DLD1 (cell line): ENCODE data around the gene SNRNP25.

ENCODE experiments used
- in situ Hi-C: cut with HindIII; loops from 2 replicates; pipeline ENCODE4 v1.10.0; 2017; ENCODE audit warnings: low sequenced_read_pairs

Gene SNRNP25

DNA sequence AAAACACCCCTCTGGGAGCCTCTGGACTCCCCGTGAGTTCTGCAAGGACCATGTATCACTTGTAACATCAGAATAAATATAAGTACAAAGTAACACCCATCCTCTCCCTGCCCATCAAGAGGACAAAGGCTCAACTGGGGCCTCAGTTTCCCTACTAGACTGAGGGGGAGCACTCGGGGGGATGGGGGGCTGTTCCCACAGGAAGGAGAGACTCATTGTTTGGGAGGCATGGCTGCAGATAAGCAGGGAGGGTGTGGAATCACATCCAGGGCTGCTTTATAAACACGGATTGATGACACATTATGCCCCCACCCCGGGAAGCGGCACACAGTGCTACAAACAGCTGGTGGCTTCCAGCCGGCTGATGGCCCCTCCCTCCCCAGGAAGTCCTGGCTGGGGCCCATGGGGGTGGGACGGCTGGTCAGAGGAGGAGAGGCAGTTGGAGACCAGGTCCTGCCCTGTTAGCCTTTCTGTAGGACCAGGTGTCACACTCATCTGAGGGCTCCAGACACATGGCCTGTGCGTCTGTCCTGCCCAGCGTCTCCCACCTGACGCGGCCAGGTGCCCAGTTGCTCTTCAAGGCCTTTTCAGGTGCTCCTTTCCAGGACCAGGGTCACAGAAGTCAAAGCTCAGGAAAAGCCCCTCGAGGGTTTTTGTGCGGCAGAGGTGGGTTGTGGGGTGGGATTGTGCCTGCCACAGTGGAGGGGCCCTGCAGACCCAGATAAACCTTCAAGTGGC lies 23.1 kb downstream of the SNRNP25 start:
- in situ Hi-C loops, result no loop called here

- in situ Hi-C loops, result no loop called here
These were observed 23.7 kb downstream of the SNRNP25 start for GRCh38 chr16:77273-77806.

- in situ Hi-C loops, result no loop called here
These were observed 24.3 kb downstream of the SNRNP25 start, which contains the start of gene MPG for GRCh38 chr16:77807-78443. TSS of gene MPG (plus strand) at chr16:78225. CDS start at chr16:78310, 85 bp downstream.

- in situ Hi-C loops, result no loop called here
These were observed 25.0 kb downstream of the SNRNP25 start for GRCh38 chr16:78444-79150.

DNA sequence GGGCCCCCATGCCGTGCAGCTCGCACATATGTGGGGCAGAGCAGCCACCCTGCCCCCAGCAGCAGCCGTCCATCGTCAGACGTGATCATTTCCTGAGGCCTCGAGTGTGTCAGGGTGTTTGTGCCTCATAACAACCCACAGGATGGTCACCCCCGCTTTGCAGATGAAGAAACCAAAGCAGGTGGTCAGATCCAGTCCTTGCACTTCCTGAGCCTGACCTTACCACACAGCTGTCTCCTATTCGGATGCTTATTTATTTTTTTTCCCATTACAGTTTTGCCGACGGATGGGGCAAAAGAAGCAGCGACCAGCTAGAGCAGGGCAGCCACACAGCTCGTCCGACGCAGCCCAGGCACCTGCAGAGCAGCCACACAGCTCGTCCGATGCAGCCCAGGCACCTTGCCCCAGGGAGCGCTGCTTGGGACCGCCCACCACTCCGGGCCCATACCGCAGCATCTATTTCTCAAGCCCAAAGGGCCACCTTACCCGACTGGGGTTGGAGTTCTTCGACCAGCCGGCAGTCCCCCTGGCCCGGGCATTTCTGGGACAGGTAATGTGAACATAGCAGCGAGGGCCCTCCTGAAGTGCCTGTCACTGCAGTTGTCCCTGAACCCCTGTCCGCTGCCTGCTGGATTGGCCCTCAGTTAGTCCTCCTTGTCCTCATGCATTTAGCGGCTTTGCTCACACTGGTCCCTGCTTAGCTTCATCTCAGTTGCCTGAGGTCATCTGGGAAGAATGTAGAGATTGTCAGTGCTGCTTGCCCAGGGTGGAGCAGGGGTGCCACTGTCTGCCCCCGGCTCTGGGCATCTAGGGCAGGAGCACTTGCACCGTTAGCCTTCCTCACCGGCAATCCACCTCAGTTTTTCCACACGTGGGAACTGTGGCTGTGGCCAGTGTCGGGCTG lies 25.8 kb downstream of the SNRNP25 start:
- in situ Hi-C loops, result no loop called here

DNA sequence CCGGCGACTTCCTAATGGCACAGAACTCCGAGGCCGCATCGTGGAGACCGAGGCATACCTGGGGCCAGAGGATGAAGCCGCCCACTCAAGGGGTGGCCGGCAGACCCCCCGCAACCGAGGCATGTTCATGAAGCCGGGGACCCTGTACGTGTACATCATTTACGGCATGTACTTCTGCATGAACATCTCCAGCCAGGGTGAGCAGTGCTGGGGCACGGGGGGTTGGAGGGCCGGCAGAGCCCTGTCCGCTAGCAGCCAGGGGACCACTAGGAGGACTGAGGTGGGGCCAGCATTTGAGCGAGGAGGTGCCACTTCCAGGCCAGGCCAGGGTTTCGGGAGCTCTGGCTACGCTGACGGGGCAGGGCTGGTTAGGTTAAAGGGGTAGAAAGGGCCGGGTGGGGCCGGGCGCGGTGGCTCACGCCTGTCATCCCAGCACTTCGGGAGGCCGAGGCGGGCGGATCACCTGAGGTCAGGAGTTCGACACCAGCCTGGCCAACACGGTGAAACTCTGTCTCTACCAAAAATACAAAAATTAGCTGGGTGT lies 29.5 kb downstream of the SNRNP25 start:
- in situ Hi-C loops, result no loop called here

- in situ Hi-C loops, result no loop called here
These were observed 30.4 kb downstream of the SNRNP25 start for GRCh38 chr16:83781-84615.

DNA sequence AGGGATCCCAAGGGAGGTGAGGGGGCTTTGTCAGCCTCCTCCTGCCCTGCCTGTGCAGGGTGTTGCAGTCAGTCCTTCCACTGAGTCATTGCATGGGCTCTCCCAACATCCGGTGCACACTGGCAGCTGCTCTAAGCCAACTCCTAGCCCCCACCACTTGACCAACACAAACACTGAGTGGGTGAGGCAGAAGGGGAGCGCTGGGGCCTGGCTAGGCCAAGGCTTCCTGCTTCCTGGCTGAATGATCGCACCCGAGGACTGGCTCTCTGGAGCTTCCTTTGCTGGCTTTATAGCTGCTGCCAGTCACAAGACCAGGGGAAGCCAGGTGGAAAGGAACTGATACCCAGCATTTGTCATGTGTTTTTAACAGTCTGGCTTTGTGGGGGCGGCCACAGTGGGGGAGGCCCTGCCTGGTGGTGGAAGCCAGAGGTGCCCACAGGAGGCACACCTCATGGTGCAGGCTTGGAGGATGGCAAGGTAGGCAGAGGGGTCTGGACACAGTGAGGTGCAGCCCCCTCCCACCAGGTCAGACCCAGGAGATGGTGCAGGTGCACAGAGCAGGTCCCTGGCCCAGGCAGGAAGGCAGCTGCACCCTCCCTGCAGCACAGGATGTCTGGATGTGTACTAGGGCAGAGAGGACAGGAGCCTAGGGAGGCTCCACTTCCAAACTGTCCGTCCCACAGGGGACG lies 31.2 kb downstream of the SNRNP25 start:
- in situ Hi-C loops, result no loop called here

GRCh38 chr16:85407-85782 lies 31.8 kb downstream of the SNRNP25 start:
- in situ Hi-C loops, result no loop called here

- in situ Hi-C loops, result no loop called here
These were observed 32.2 kb downstream of the SNRNP25 start for GRCh38 chr16:85865-86264.

GRCh38 chr16:86483-86952 lies 32.9 kb downstream of the SNRNP25 start:
- in situ Hi-C loops, result no loop called here

DNA sequence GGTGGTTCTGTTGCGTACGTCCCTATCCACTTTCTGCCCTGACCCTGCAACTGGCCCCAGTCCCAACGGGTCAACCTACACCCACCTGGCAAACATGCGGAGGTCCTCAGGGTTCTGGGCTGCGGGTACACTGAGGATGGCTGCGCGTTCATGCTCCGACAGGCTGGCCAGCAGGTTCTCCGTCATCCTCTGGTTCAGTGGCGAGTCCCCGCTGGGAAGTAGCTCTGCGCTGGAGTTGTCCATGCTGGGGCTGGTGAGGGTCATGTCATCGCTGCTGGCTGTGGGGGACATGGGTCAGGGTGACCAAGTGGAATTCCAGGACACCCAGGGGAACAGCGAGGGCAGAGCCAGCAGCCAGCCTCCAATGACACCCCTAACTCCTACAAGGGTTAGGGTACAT lies 35.0 kb downstream of the SNRNP25 start:
- in situ Hi-C loops, result no loop called here

DNA sequence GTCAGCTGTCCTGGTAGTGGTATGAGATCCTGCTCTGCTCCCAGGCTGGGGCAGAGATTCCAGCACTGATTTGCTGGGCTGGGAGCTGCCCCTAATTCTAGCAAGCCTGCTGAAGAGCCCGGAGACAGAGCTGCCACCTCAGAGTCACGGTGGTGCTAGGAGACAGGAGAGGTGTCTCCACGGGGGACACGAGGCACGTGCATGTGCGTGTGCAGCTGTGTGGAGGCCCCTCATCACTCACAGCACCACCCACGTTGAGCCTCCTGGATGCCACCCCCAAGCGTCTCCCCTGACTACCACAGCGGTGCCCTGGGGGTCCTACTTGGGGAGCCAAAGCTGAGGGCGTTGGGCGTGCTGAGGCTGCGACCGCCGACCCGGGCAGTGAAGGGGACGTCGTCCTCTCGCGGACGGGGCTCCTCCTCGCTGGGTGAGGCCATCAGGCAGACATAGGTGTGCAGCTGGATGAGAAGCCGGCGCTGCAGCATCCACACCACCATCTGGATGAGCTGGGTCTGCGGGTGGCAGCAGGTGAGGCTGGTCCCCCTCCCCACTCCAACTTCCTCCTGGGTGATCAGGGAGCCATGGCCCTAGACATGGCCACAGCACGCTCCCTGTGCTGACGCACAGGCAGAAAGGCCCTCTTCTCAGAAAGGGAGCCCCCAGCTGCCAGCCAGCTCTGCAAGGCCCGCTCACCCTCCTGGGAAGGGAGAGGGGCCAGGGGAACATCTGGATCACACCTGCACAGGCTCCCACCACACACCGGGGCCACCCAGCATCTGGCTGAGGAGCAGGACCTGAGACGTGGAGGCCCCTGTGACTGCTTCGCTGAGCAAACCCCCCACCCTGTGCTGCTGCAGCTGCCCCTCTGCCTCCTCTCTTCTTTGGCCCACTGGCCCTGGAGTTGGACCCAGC lies 36.0 kb downstream of the SNRNP25 start:
- in situ Hi-C loops, result no loop called here

DNA sequence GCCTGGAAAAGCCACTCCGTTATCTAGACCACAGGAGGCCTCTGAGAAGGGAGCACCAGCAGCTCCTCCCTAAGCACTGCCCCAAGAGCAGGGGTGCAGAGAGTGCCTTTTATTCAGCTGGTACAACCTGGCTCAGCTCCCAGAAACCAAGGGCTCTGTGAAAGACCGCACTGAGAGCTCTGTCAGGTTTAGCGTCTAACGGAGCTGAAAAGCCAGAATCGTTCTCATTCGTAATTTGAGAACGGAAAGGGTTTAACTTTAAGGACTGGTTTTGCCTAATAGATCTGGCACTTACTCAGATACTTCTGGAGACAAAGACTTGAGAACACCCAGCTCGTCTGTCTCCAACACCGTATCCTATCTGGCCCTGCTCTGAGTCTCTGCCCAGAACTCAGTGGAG lies 37.9 kb downstream of the SNRNP25 start:
- in situ Hi-C loops, result no loop called here

GRCh38 chr16:92431-93339 lies 39.1 kb downstream of the SNRNP25 start:
- in situ Hi-C loops, result no loop called here

DNA sequence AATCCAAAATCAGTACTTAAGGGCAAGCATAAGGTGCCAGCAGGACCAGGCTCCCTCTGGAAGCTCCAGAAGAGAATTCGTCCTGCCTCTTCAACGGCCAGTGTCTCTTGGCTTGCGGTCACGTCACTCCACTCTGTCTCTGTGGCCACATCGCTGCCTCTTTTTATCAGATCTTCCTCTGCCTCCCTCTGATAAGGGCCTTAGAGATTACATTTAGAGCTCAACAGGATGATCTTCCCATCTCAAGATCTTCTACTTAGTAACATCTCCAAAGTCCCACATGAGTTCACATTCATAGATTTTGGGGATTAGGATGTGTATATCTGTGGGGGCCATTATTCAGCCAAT lies 41.3 kb downstream of the SNRNP25 start:
- in situ Hi-C loops, result no loop called here

- in situ Hi-C loops, result no loop called here
These were observed 43.3 kb downstream of the SNRNP25 start for GRCh38 chr16:96935-97381.
